22Rv1 (cell line): Measurements from ENCODE around the gene NDUFA13.

ENCODE experiments used
- CTCF ChIP-seq: fragments of 450-650 bp; IDR thresholded peaks from 2 replicates; pipeline ENCODE4 v1.5.1; 2017; ENCODE audit warnings: mild to moderate bottlenecking
- ZFX ChIP-seq: fragments of 450-650 bp; IDR thresholded peaks from 2 replicates; pipeline ENCODE4 v1.6.1; 2017; ENCODE audit warnings: antibody characterized with exemption, borderline replicate concordance

GRCh38 chr19:19487077-19487949 lies 28.7 kb upstream of the NDUFA13 start:
- no peak for TF ChIP-seq CTCF
- no peak for TF ChIP-seq ZFX
